HG03571 (cell line): ENCODE results near the gene ZBTB14.
A peak's percentile ranks its signal among the peaks of the same experiment; 100 is the strongest.

Experiments
- ATAC-seq: cut with Tn5 transposase; IDR thresholded peaks from one replicate; pipeline ENCODE4 v1.9.1; 2021; ENCODE audit not compliant: unreplicated experiment

The ZBTB14 gene, protein sequence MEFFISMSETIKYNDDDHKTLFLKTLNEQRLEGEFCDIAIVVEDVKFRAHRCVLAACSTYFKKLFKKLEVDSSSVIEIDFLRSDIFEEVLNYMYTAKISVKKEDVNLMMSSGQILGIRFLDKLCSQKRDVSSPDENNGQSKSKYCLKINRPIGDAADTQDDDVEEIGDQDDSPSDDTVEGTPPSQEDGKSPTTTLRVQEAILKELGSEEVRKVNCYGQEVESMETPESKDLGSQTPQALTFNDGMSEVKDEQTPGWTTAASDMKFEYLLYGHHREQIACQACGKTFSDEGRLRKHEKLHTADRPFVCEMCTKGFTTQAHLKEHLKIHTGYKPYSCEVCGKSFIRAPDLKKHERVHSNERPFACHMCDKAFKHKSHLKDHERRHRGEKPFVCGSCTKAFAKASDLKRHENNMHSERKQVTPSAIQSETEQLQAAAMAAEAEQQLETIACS

DNA sequence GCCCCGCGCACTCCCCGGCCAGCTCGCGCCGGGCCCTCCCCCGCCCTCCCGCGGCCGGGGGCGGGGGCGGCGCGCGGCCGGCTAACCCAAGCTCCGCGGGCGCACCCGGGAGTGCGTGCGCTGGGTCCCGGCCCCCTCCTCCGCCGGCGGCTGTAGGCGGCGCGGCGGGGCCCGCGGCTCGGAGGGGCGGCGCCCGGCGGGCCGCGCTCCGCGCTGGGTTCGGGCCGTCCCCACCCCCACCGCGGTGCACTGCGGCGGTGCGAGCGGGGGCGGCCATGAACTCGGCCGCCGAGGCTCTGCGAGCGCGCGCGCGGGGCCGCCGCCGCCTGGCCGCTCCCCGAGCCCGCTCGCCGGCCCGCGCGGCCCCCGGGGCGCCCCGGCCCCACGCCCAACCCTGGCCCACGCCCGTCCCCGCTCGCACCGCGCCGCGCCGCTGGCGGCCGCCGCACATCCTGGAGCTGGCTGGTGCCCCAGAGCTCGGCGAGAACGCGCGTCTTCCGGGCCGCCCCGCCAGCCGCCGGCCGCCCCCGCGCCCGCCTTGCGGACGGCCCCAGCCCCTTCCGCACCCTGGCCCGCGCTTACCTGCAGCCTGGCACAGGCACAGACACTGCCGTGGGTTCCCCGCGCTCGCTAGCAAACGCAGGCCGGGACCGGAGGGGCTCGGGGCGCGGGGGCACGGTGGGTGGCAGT is at the start of gene ZBTB14:
Gene ZBTB14 (minus strand): TSS at position 496 of the 690 bp plus-strand sequence. CDS start 2,480 bp downstream, outside the sequence.
- peak; percentile 28 for ATAC-seq

GRCh38 chr18:5339202-5339834 is 43.8 kb upstream of the ZBTB14 start:
- ATAC-seq: no peak

DNA sequence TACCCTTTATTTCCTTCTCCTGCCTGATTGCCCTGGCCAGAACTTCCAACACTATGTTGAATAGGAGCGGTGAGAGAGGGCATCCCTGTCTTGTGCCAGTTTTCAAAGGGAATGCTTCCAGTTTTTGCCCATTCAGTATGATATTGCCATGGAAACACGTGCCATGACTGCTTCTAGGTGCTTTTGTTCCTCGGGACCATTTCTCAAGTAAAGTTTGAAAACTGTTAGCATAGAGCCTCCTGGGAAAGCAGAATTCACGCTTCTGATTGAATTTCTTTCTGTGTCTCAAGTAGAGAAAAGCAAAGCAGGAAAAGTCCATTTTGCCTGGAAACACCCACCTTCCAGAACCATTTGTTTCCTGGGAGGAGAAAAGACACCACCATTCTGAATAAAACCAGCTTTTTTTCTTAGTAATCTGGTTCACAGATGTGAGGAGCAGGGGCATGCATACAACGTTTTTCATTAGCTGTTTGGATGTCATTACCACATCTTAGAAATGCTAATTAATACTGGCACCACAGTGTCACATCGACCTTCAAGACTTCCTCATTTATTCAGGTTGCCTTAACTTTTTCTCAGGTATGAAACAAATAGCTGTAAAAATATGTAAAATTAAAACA is 39.0 kb upstream of the ZBTB14 start:
- ATAC-seq: no peak

DNA sequence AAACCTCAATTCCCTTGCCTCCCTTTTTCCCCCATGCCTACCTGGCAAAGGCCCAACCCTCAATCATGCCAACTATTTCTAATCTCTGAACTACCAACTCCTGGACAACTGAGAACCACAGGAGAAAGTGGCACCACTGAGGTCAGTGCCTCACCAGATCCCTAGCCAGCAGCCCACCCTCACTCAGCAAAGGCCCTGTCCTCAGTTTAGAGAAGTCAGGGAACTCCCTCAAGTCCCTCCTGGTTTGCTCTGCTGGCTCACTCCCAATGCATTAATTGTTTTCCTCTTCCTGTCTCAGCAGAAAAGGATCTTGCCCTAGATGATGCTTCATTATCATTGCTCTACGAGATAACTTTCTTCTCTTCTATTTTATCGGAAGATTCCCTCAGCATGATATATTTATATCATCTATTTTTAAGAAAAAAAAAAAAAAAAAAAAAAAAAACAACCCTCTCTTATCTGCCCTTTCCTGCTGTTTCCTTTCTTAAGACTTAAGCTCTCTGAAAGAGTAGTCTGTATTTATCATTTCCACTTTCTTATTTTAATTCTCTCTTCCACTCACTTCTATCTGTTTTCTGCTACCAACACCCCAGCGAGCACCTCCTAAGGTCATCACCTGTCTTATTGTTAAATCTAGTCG is 22.7 kb upstream of the ZBTB14 start:
- ATAC-seq: no peak

DNA sequence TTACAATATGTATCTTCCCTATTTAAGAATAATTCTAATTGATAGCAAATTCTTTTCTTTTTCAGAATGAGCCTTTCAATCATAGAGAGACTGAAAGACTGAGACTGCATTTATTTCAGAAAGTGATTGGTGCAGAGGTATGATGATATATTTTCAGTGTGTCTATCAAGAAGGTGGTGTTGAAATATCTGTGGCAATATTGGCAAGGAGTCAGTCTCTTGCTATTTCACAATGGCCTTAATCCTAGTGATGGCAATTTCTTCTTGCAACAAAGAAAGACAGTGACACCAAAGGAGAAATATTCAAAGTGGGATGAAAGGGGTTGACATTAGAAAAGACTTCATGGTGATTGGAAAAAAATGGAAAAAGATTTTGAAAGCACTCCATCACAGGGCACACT is 21.7 kb upstream of the ZBTB14 start:
- no peak for ATAC-seq

DNA sequence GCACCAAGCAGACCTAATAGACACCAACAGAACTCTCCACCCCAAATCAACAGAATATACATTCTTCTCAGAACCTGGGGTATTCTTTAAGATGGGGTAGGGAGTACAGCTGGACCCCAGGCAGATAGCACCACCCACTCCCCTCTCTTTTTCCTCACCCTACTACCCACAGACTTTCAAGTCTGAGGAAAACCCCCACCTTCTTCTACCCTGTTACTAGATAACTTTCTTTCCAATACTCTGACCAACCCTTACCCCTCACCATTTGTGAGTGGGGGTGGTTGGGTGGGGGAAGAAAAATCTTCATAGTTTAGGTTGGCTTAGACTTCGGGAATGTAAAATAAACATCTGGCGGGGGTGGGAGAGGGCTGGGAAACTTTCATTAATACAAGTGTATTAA is 20.3 kb upstream of the ZBTB14 start:
- no peak for ATAC-seq

- ATAC-seq: no peak
Observed at GRCh38 chr18:5311301-5311989, 15.9 kb upstream of the ZBTB14 start.

DNA sequence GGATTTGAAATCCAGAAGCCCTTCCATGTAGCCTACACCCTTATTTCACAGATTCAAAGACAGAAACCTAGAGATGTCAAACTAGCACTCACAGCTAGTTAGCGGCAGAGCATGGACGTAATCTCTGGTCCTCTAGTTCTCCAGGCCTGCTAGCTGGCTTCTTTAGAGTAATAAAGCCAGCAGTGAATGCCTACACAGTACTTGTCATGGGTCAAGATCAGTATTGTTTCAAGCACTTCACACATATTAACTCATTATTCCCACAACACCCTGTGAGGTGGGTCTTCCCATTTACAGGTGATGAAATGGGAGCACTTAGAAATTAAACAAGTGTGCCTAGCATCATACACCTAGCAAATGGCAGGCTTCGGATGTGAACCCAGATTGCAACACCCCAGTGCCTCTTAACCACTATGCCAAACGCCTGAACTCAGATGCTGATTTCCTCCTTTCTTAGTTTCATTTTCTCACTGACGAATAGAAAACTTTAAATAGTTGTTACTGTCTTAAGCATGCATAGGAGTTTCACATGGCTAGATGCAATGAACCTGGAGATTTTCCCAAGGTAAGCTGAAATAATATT is 14.5 kb upstream of the ZBTB14 start:
- peak; percentile 97 for ATAC-seq

GRCh38 chr18:5305835-5306234 is 10.3 kb upstream of the ZBTB14 start:
- no peak for ATAC-seq

DNA sequence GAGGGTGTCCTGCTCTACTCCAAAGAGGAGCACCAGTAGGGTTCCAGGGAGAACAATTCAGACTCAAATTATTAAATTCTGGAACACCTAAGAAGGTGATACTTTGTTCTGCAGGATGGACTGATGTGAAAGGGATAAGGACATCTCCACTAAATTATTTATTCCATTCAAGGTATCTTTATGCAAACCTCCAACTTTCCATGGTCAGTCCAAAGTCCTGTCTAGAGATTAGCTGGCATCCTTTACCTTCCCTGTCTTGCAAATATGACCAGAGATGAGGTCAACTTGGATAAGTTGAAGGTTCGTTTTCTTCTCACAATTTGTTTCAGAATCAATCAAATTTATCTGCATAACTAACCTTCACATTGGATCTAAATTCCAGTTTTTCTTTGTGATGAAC is 8.7 kb upstream of the ZBTB14 start:
- ATAC-seq: no peak

DNA sequence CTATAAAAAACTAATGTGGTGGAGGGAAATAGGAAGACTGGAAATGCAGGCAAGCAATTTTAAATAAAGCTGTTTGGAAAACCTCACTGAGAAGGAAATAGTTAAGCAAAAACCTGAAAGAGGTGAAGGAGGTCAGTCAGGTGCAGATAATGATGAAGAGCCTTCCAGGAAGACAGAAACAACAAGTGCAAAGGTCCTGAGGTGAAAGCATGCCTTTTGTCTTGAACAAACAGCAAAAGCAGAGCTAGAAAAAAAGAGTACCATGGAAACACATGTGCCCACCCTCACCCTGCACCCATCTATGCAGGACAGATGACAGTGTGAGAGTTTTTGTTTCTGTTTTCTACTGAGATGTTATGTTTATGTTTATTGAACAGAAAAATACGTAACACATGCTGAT is 8.1 kb upstream of the ZBTB14 start:
- no peak for ATAC-seq

GRCh38 chr18:5302606-5303005 is 7.1 kb upstream of the ZBTB14 start:
- ATAC-seq: no peak

DNA sequence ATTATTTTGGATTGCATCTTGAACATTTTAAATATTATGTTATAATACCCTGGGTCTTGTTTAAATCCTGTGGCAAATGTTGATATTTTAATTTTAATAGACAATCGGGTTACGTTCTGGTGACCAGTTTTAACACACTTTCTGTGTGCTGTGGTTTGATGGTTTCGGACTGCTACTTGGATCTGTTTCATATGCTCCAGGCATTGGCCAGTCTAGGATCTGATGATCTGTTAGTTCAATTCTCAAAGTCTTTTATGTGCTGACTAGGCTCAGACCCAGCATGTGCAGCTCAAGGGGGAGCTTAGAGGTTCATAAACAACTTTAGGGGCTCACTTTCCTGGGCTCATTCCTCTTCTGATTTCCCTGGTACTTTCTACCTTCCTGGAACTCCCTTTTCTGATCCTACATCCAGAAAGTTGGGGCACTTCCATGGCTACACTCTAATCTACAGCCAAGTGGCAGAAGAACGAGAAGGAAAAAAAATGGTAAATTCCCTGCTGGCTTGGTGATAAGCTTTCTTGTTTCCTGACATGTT is 5.0 kb upstream of the ZBTB14 start:
- ATAC-seq: no peak

GRCh38 chr18:5298156-5298852 is 2.8 kb upstream of the ZBTB14 start:
- ATAC-seq: no peak

DNA sequence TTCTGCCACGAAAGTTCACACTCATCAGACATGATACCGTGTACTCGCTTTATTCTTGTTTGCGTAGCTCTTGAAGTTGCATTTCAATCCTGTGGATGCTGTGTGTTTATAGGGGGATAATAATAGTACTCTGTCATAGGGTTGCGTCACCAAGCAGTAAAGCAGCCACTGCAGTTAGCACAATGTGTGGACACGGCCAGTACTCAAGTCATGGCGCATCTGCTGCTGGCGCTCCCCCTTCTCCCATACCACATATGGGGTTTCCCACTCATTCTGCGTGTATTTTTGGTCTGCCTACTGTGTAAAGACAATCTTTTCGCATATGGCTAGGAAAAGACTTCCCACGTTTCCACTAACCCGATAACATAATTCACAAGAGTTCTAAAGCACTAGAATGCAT is 2.1 kb upstream of the ZBTB14 start:
- no peak for ATAC-seq

DNA sequence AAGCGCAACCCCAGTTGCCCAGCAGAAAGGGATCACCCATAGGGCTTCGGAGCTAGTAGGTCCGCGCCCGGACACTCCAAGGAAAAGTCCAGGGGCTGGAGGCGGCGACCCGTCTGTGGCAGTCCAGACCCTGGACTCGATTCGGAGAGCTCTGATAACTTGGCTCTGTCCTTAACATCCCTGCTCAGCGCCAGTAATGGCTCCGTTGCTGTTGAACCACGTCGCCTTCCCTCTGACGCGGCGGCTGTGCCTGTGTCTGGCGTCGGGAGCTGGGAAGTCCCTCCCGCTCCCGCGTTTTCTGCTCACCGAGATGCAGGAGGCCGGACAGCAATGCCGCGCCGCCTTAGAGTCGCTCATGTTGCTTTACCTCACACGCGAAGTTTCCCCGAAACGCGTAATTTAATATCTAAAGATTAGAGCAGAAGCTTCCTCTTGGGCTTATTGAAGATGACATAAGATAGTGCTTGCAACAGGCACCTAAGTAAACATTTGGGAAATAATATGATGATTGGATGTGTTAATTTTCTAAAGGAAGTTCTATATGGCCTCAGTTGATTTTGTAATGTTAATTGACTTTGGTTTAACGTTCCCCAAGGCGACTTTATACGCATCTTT is 1.3 kb upstream of the ZBTB14 start:
- ATAC-seq: peak; percentile 8

DNA sequence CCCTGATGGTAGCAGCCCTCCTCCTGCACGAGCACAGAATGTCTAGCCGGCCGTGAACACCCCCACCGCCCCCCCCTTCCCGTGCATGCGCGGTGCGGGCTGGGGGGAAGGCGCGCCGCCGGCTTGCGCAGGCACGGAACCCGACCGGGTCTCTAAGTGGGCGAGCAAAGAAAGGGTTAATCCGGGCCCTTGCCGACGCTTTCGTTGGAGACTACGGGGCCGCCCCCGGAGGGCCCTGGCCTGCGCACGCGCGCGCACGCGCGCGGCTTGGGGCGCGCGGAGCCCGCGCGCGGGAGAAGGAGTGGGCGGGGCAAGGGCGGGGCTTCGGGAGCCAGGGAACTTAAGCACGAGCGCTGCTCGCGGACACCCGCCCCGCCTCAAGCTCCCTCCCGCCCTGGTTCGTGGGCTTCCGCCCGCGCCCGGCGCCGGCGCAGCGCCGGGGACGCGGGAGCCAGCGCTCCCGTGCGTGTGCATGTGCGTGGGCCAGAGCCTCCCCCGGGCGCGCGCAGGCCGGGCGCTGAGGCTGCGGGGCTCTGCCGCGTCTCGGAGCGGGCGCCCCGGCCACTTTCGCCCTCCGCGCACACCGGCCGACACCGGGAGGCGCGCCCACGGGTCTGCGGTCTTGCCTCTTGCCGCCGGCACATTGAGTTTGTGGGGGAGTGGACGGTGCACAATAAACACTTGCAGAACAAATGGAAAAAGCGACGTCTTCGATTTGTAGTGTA is 617 bp upstream of the ZBTB14 start:
- peak; percentile 67 for ATAC-seq
